ENCODE results near the gene CTNND2.
A peak's percentile ranks its signal among the peaks of the same experiment; 100 is the strongest.

CTNND2 gene

DNA sequence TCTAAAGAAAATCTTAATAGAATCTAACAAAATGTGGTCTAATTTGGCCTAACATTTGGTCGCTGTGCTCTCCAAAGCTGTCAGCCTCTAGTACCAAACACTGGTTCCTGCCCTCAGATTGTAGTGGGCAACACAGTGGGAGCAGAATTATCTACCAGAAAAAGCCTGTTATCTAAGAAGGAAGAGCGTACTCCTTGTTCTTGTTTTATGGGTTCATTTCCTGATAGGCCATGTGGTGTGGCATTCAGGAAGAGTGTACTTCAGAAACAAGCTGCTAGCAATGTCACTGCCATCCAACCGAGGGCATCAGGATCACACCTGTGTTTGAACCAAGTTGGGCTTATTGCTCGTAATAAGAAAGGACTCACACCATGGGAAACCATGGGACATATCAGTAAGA lies 655.3 kb downstream of the CTNND2 start:
- DNase-seq (ENCODE audit: low spot score): no peak

DNA sequence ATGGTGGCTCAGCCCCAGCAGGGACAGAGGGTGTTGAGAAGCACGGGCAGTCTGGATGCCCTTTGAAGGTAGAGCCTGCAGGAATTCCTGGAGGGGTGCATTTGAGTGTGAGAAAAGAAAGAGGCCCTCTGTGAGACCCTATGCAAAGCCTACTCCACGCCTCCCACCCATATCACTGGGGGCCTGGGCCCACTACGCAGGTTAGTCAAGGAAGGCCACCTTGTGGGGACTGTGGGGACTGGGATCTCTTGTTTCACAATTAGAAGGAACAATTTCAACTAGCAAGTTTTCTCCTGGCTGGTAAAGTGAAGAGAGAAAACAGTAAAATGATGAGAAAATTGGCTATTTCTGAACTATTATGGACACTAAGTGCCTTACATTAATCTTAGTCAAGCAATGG lies 657.0 kb downstream of the CTNND2 start:
- DNase-seq (ENCODE audit: low spot score): peak; percentile 12

- no peak for DNase-seq (ENCODE audit: low spot score)
Measured at GRCh38 chr5:11240293-11241190, 663.7 kb downstream of the CTNND2 start.

GRCh38 chr5:11239261-11240015 lies 664.8 kb downstream of the CTNND2 start:
- DNase-seq (ENCODE audit: low spot score): no peak

- DNase-seq (ENCODE audit: low spot score): no peak
Measured at GRCh38 chr5:11234501-11234911, 669.7 kb downstream of the CTNND2 start.

GRCh38 chr5:11230890-11231289 lies 673.4 kb downstream of the CTNND2 start:
- DNase-seq (ENCODE audit: low spot score): no peak

DNA sequence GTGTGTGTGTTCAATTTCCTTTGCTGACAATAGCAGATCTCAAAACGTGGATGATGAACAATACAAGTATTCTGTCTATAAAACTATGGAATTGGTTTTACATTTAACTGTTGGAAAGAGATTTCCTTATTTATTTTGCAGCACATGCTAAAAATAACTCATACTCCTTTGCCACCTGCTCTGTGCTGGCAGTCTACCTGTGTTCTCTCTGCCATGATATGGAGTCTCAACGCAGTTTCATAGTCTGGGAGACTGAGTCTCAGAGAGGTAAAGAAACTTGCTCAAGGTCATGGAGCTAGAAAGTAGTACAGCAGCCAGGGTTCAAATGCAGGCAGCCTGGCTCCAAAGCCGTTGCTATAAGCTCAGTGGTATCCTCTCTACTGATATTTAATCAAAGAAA lies 677.2 kb downstream of the CTNND2 start:
- no peak for DNase-seq (ENCODE audit: low spot score)

DNA sequence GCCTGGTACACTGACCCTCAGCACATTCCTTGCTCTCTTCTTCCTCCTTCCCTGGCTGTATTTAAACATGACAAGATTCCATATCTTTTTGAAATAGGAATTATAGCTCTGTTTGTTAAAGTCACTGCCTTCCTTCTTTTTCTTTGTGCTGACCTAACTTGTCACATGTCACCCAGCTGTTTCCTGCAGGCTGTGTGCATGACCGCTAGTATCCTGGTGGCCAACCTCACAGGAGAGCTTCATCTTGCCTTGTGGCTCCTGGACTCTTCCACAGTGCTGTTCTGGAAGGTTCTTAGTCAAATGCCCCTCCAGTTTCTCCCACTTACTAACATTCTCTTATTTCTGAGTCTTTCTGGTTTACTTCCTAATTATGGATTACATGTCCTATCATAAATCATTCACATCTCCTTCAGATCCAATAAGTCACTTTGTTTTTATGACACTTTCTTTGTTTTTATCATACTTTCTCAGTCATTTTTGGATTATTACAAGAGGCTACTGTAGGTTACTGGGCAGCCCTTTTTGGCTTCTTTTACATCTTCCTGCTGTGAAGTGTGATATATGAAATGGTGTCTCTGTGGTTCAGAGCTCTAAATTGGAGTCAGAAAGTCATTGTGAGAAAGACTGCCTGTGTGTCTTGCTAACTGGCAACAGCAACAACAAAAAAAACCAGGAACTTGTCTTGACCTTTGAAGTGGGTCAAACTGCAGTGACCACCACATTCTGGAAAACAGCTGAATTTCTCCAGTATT lies 679.6 kb downstream of the CTNND2 start:
- no peak for DNase-seq (ENCODE audit: low spot score)

- DNase-seq (ENCODE audit: low spot score): no peak
Measured at GRCh38 chr5:11222169-11222568, 682.1 kb downstream of the CTNND2 start.

GRCh38 chr5:11214864-11215644 lies 689.2 kb downstream of the CTNND2 start:
- DNase-seq (ENCODE audit: low spot score): no peak

GRCh38 chr5:11212706-11213105 lies 691.5 kb downstream of the CTNND2 start:
- DNase-seq (ENCODE audit: low spot score): no peak

- no peak for DNase-seq (ENCODE audit: low spot score)
Measured at GRCh38 chr5:11197726-11198125, 706.5 kb downstream of the CTNND2 start.

DNA sequence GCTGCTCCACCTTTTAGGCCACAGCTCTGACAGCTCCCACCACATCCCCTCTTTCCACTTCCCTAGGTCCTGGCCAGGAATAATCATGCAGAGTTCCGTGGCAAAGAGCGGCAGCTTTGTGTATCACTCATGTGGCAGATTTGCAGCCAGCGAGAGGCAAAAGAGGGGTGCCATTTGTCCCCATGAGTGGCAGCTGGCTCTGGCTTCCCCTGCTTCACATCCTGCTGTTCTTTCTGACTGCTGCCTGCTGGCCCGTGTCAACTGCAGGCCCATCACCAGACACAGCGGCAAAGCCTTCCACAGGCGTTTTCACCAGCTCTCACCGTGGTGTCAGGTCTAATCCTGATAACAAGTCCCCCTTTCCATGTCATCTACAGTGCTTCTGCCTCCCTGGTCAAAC lies 712.6 kb downstream of the CTNND2 start:
- DNase-seq (ENCODE audit: low spot score): no peak

- peak; percentile 56 for DNase-seq (ENCODE audit: low spot score)
Measured at GRCh38 chr5:11182441-11183080, 721.7 kb downstream of the CTNND2 start.

DNA sequence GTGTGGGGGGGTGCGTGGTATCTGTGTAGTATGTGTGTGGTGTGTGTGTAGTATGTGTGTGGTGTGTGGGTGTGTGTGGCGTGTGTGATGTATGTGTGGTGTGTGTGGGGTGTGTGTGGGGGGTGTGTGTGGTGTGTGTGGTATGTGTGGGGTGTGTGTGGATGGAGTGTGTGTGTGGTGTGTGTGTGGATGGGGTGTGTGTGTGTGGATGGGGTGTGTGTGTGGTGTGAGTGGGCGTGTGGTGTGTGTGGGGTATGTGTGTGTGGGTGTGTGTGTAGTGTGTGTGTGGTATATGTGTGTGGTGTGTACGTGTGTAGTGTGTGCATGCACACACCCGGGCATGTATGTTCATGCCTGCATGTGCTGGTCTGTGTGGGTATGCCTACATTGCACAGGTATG lies 722.3 kb downstream of the CTNND2 start:
- DNase-seq (ENCODE audit: low spot score): no peak

- no peak for DNase-seq (ENCODE audit: low spot score)
Measured at GRCh38 chr5:11180890-11181289, 723.4 kb downstream of the CTNND2 start.

- DNase-seq (ENCODE audit: low spot score): no peak
Measured at GRCh38 chr5:11177999-11178711, 726.1 kb downstream of the CTNND2 start.

DNA sequence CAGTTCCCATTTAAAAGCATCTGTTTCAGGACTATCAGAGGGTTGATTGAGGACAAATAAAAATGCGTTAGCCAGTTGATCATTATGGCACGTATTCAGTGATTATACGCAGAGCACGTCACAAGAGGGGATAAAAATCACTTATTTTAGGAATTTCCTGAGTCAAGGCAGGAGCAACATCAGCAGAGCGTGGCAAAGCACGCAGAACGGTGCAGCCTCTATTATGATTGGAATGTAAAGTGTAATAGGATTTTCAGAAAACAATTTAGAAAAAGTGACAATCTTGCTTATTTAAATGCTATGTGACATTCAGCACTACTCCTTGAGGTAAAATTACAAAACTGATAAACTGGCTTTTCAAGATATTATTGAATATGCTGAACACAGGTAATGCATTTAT lies 729.7 kb downstream of the CTNND2 start:
- no peak for DNase-seq (ENCODE audit: low spot score)

DNA sequence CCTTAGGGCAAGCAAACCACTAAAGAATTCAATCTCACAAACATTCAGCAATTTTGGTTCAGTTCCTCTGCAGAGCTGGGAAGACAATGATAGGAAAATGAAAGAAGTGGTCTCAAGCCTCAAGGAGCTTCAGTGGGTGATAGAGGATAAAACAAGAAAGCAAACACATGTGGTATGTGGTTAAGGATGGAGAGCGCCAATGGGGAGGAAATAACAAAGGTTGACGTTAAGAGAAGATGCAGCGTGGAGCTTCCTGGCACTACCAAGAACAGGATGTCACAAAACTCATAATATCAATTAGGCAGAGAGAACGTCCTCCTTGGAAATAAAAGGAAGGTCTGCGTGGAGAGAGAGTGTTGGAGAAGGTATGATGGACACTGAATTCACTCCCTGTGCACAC lies 731.8 kb downstream of the CTNND2 start:
- no peak for DNase-seq (ENCODE audit: low spot score)

GRCh38 chr5:11171236-11171635 lies 733.0 kb downstream of the CTNND2 start:
- no peak for DNase-seq (ENCODE audit: low spot score)

DNA sequence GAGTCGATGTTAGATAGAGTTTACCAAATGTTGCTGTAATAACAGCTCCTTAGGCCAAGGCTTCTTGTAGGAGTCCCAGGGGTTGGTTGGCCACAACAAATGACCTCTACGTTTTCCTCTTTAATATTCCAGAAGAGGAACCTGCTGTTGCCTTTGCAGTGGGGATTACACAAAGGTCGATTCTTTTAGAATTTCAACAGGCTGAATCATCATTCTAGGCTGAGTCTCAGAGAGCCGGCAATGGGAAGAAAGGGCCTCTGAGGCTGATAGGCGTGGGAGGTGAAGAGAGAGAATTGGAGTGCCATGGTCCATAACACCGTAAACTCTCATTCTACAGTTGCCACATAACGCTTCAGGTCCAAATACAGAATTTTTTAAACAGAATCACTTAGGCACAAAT lies 737.3 kb downstream of the CTNND2 start:
- no peak for DNase-seq (ENCODE audit: low spot score)

Measured in NAMALWA (cell line).